Inflammatory macrophage (primary cell): ENCODE data around the gene VAC14.

Experiments used
- DNase-seq, 2 donors: peaks; one replicate each; pipeline ENCODE4 v3.0.0-alpha.2; 2020 to 2022

VAC14 gene

GRCh38 chr16:70760221-70760620 is 40.7 kb downstream of the VAC14 start:
- DNase-seq: no peak

GRCh38 chr16:70759666-70760065 is 41.3 kb downstream of the VAC14 start:
- no peak for DNase-seq

- no peak for DNase-seq
These were observed 42.2 kb downstream of the VAC14 start for GRCh38 chr16:70758786-70759185.

DNA sequence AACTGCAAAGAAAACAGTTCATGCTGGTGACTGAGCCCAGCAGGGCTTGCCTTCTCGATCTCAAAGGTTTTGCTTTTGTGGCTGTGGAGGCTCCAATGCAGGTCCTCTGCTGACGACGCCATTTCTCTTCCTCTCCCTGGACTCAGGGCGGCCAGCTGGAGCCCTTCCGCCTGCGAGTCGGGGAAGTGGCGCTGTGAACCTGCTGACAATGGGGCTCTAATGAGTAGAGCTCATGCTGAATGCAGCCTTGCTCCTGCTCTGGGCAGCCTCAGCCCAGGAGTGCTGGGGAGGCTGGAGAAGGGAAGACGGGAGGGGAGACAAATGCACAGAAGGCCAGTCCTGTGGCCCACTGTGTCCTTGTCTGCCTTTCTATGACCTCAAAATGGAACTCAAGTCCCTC is 43.8 kb downstream of the VAC14 start:
- DNase-seq: no peak

DNA sequence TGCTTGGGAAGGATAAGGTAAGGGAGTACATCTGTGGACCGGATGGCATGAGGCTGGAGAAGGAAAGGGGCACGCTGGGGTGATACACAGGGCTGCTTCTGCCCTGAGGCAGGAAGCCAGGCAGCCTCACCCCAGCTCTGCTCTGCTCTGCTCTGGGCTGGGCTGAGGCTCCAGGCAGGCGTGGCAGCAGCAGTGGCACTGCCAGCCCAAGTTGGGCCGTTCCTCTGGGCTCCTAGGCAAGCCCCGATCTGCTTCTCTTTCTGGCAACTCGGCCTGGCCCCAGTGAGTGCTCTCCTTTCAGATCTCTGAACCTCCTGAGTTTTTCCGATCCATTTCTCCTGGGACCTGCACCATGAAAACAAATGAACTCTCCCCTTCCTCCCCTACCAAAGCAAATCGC is 44.9 kb downstream of the VAC14 start:
- no peak for DNase-seq

DNA sequence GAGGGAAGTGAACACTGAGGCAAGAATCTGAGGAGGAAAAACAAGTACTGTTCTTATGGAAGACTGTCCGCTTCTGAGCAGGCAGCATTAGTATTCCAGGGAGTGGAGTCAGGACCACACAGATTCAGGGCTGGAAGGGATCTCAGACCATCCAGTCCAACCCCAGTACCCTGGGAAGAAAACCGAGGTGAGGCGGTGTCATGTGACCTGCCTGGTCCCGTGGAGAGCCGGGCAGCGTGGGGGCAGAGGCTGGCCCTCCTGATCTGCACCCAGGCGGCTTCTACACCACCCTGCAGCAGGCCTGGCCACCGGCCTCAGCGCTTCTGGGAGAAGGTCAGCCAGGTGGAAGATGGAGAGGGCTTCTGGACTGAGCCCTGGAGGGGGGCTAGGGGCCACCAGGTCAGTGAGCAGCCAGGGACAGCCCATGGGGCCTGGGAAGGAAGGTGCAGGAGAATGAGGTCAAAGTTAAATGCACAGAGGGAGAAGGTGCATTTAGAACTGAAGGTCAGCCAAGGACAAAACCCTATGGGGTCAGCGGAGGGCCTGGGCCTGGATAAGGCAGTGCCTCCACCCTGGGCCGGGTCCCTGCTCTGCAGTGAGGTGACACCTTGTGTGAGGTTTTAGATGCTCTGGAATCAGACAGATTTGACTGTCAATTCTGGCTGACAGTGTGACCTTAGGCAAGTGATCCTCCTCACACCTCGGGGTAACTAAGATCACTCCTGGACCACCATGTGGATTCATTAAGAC is 45.9 kb downstream of the VAC14 start:
- DNase-seq: no peak

DNA sequence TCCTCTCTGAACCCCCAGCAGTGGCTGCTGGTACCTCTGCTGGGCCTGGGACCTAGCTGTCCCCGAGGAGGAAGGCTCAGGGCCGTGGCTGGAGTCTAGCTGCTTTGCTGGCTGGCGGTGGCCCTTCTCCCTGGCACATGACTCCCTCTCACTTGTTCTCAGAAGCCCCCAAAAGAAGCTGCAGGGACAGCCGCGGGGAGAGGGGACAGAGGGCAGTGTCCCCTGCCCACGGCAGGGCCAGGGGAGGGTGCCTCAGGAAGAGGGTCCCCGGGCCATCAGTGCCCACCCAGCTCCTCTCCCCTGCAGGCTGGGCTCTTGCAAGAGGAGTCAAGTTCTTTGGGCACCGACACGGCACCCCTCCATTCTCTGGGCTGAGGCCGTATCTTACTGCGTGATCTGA is 46.6 kb downstream of the VAC14 start:
- DNase-seq: no peak

- DNase-seq: no peak
These were observed 47.1 kb downstream of the VAC14 start for GRCh38 chr16:70753694-70754325.

DNA sequence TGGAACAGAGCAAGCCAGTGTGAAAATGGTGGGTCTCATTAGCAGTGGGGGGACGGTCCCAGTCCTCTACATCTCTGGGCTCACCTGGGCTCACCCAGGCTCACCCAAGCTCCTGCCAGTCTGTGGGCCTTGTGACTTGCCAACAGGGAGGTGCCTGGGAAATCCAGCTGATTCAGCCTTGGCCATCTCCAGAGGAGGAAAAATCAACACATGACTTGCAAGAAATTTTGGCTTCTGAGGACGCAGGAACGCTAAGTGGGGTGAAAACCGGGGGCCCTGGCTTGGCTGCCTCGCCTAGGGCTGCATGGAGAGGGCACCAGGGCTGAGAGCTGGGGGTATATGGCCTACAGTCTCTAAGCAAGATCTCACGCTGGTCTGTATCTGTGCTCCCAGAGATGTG is 47.7 kb downstream of the VAC14 start:
- DNase-seq: no peak

- DNase-seq: no peak
These were observed 48.5 kb downstream of the VAC14 start for GRCh38 chr16:70752426-70752825.

DNA sequence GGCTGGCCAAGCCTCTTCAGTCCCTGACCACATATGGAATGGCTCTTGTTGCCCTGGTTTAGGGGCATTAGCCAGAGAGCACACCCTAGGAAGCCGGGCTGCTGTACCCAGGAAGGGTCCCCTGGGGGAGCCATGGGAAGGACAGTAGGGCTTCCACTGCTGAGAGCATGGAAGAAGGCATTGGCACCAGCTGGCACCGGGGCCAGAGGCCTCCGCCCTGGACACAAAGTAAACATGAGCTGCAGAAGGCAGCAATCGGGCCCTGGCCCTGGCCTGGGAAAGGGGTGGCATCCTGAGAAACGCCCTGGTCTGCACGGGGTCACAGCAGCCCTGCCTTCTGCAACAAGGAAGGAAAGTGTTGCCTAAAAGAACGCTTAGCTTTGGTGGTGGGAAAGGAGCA is 49.4 kb downstream of the VAC14 start:
- DNase-seq: no peak

DNA sequence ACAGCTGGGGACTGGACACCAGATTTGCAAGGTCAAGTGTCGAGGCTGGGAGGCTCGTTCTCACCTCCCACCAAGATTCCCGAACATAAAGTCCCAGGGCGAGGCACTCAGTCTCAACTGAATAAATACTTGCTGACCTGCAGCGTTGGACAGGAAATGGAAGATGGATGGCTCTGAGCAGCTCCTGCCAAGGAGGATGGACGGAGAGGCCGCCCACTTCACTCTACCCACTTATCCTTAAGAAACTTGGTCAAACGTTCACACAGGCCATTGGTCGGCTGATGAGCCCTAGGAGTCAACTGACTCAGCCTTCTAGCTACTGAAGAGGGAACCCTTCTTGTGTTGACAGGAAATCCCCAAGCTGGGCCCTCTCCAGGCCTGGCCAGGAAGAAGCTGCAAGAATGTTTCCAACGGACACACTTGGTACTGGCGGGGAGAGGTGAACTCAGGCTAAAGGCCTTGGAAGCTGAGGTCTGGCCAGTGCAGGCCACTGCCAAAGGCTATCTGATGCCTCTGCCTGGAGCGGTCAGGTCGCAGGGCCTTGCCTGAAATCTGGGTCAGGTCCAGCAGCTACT is 50.0 kb downstream of the VAC14 start:
- DNase-seq: peak; percentile 58 to 85

DNA sequence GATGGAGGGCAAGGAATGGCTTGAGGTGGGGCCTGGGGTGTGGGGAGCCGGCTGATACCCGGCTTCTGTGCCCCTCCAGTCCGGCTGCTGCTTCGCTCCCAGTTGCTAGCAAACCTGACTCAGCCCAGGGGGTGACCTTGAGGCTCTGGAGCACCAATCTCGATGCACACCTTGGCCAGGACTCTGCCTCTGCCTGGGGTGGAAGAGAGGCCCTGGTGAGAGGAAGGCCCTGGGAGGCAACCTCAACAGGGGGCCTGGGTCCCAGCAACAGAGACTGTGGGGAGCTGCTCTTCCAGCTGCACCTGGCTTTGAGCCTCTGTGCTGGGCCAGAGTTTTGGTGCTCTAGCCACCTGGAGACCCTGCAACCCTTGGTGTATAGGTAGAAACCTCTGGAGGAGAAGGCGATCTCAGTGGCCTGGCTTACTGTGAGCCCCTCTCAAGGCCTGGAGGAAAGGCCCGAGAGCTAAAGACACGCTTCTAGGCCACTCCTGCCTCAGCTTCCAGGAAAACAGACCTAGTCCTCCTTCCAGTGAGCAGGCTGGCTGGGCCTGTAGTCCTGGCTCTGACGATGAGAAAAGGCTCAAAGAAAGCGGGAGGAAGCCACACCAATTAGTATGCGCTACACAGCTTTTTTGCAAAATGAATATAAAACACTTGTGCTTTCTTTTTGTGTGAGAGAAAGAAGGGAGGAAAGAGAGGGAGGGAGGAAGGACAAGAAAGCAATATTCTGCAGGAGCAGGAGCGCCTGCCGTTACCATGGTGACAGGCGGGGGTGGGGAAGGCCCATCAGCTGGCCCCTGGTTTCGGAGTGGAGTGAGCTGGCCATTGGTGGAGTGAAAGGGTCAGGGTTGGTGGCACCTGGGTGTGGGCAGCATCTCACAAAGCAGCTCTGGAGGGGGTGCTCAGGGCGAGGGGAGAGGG is 51.0 kb downstream of the VAC14 start:
- no peak for DNase-seq

DNA sequence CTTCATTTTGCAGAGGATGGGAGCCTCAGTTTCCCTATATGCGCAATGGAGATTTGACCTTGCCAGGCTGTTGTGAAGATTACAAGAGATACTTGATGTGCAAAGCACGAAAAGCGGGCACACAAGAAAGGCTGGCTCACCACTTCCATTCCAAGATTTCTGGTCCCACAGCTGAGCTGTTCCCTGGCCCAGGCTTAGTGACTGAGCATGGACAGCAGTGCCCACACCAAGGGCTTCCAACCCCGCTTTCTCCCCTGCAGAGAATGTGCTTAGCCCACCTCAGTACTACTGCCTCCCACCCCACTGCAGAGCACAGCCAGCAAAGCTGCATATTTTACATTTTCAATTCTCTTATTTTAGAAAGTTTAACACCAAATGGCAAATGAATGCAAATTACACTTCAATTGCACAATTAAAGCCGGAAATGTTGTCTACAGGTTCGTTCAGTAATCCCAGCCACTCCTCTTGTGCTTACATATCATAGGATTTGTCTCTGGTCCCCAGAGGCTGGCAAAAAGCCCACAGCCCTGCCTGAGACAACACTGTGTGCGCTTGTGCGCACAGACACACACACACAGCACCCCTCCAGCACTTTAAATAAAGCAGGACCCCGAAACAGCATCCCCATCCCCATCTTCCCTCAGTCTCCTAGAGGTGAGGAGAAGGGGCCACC is 51.8 kb downstream of the VAC14 start:
- no peak for DNase-seq

DNA sequence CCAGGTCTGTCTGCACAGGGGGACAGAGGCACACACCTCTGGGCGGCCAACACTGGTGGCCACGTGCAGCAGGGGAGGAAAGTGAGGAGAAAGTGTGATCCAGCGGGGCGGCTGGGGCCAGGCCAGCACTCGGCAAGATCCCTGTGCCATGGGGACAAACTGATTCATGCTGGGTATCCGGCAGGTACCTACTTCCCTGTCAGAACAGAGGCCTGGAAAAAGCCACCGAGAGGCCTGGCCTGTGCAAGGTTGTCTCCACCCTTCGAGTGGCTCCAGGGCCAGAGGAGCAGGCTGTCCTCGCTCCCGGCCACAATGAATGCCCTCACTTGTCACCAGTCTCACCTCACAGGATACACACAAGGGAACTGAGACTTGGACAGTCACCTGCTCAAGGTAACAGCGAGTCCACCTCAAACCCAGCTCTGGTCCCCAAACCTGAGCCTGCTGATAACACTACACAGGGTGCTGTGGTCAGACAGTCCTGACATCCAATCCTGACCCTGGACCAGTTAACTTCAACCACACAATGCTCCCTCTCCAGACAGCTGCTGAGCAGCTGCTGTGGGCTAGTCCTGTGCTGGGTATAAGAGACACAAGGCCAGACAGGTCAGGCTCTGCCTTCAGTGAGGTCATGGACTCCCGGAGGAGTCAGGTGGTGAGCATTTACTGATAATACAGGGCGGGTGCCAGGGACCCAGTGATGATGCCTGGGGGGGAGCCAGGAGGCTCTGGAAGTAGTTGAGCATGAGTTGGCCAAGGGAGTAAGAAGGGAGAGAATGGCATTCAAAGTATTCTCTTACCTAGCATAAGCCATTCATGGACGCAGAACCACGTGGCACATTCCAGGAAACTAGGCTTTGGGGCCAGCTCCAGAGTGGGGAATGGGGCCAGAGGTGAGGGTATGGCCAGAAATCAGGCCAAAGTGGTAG is 53.0 kb downstream of the VAC14 start:
- DNase-seq: no peak

DNA sequence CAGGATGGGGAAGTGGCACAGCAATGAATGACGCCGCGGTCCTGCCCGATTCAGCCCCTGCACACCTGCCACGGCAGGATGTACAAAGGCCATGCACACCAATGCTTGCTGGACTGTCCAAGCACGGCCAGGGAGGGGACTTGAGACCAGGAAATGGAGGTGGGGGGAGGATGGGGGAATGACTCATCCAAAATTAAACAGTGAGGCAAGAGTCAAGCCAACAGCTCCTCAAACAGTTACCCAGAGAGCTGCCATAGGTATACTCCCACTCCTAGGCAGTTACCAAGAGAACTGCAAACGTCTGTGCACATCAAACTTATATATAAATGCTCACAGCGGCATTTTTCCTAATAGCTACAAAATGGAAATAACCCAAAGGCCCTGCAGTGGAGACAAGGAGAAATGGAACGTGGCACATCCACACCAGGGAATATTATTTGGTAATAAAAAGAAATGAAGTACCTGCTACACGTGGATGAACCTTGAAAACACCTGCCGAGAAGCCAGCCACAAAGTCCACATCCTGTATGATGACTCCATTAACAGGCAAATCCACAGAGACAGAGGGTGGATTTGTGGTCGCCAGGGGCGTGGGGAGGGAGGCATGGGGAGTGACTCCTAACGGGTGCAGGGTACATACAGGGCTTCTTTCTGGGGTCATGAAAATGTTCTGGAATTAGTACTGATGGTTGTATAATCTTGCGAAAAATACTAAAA is 54.1 kb downstream of the VAC14 start:
- DNase-seq: peak; percentile 36 to 40

DNA sequence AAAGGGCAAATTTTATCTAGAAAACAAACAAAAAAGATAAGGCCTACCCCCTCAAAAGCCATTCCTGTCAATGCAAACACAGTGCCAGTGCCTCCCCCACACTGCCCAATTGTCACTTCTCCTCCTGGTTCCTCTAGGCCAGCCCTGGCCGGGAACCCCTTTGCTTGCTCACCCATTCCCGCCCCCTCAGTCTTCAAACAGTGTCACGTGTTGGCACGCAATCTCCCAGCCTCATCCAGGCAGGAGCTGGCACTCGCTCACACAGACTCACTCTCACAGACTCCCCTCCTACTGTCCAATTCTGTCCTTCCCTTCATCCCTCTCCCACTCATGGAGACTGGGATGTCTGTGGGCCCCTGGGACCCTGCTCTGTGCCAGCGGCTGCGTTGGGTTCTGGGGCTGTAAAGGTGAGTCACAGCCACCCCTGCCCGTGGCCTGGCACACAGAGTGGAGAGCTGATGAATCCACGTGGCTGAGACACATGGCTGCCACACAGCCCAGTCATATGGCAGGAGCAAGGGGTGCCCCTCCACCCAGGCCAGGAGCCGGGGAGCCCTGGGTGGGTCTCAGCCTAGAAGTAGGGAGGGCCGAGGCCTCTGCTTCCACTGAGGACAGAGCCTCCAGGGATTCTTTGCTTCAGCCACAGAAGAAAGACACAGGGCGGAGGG is 54.8 kb downstream of the VAC14 start:
- DNase-seq: peak; percentile 80 to 91

DNA sequence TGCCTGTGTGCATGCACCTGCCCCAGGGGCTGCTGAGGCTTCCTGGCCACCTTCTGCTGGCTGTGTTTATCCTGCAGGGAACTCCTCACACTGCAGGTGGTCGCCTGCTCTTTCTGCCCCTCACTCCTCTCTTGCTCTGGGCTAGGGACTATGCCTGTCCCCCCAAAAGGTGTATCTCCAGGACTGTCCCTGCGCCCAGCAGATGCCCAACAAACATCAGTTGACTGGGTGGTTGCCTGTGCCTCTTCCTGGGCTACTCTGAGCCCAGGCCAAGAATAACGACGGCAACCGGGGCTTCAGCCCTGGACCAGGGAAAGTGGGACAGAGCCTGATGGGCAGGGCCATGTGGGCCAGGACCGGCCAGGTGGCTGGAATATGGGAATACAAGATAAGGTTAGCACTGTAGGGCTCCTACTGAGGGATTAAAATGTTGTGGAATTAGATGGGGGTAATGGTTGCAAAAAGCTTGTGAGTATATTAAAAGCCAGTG is 55.4 kb downstream of the VAC14 start:
- DNase-seq: no peak

DNA sequence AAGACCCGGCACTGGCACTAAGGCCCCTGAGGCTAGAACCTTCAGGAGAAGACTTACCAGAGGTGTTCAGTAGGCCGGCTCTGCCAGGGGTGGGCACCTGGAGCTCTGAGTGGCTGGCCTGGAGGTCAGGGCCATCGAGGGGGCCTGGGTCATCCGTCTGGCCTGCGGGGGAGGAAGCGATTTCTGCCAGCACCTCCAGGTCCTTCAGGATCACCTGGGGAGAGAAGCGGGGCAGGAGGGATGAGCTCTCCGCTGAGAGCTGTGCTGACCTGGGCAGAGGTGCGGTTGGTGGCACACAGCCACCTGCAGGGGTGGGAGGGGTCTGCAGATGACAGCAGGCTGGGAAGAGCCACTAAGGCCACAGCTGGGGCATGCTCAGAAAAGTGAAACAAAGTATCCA is 56.6 kb downstream of the VAC14 start:
- no peak for DNase-seq

DNA sequence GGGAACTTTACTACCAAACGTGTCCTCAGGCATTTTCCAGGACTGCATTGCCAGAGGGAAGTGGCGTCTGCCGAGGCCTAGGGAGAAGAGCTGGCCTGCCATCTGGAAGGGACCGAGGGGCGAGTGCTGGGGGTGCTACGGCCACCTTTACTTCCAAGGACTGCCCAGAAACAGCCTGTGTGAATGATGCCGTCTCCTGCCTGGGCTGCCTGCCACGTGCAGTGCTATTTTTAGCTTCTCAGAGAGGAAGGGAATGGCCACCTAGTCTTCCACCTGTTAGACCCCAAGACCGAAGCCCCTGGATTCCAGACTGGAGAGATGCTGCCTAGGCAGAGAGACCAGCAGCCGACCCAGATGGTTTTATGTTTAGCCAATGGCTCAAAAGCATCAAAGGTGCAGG is 57.2 kb downstream of the VAC14 start:
- no peak for DNase-seq
